Mesendoderm (in vitro differentiated cells): ENCODE data around the gene TBC1D7.

Experiments
- DNase-seq: peaks from one replicate; pipeline ENCODE4 v3.0.0; 2013
- H2AK5ac ChIP-seq: 2 replicates; pipeline ENCODE4 v1.6.1; 2013; ENCODE audit warnings: low read length, inconsistent platforms
- H2BK120ac ChIP-seq: 2 replicates; pipeline ENCODE4 v1.6.1; 2013; ENCODE audit warnings: low read depth, mild to moderate bottlenecking, low read length, moderate library complexity, mixed read lengths
- H2BK15ac ChIP-seq: replicated peaks from 2 replicates; pipeline ENCODE4 v1.6.1; 2013; ENCODE audit warnings: low read depth, mild to moderate bottlenecking, moderate library complexity
- H2BK5ac ChIP-seq: 2 replicates; pipeline ENCODE4 v1.6.1; 2013; ENCODE audit warnings: low read length, inconsistent platforms
- H3K18ac ChIP-seq: 2 replicates; pipeline ENCODE4 v1.6.1; 2013; ENCODE audit warnings: mild to moderate bottlenecking, low read length, mixed read lengths
- H3K23ac ChIP-seq: one replicate; pipeline ENCODE4 v1.6.1; 2013; ENCODE audit warnings: low read length
- H3K27ac ChIP-seq: 2 replicates; pipeline ENCODE4 v1.5.1; 2013; ENCODE audit warnings: low read depth, mild to moderate bottlenecking, inconsistent platforms, low read length, moderate library complexity
- H3K27me3 ChIP-seq: 2 replicates; pipeline ENCODE4 v1.6.1; 2013; ENCODE audit warnings: low read length, control low read depth, mild to moderate bottlenecking, inconsistent platforms; ENCODE audit not compliant: insufficient read depth, poor library complexity
- H3K36me3 ChIP-seq: 2 replicates; pipeline ENCODE4 v1.6.1; 2013; ENCODE audit warnings: low read length, inconsistent platforms; ENCODE audit not compliant: control insufficient read depth, insufficient read depth
- H3K4ac ChIP-seq: one replicate; pipeline ENCODE4 v1.6.1; 2013; ENCODE audit warnings: low read depth, mild to moderate bottlenecking, low read length, moderate library complexity
- H3K4me1 ChIP-seq: 2 replicates; pipeline ENCODE4 v1.6.1; 2013; ENCODE audit warnings: low read depth, low read length, inconsistent platforms; ENCODE audit not compliant: control insufficient read depth
- H3K4me2 ChIP-seq: 2 replicates; pipeline ENCODE4 v1.6.1; 2013; ENCODE audit warnings: low read length
- H3K4me3 ChIP-seq: 2 replicates; pipeline ENCODE4 v1.5.1; 2013; ENCODE audit warnings: mild to moderate bottlenecking, low read length
- H3K56ac ChIP-seq: one replicate; pipeline ENCODE4 v1.6.1; 2013; ENCODE audit warnings: low read length
- H3K79me1 ChIP-seq: 2 replicates; pipeline ENCODE4 v1.6.1; 2013; ENCODE audit warnings: low read length, inconsistent platforms
- H3K79me2 ChIP-seq: 2 replicates; pipeline ENCODE4 v1.6.1; 2013; ENCODE audit warnings: mild to moderate bottlenecking, low read length; ENCODE audit not compliant: control insufficient read depth, insufficient read depth
- H3K9ac ChIP-seq: 2 replicates; pipeline ENCODE4 v1.6.1; 2013; ENCODE audit warnings: low read length, inconsistent platforms
- H4K5ac ChIP-seq: one replicate; pipeline ENCODE4 v1.6.1; 2013; ENCODE audit warnings: low read length
- H4K8ac ChIP-seq: one replicate; pipeline ENCODE4 v1.6.1; 2013; ENCODE audit warnings: low read depth, mild to moderate bottlenecking, control low read depth, low read length, moderate library complexity
- WGBS: extraction: QIAGEN DNeasy Blood & Tissue Kit; methylation state at CpG from one replicate; pipeline ENCODE4 v1.1.7; 2013; ENCODE audit warnings: low lambda C conversion rate, missing lambda C conversion rate; ENCODE audit not compliant: insufficient coverage; ENCODE audit errors: extremely low coverage; 5-methylcytosine and 5-hydroxymethylcytosine counted together

The TBC1D7 gene

GRCh38 chr6:13280254-13280653 is 48.1 kb downstream of the TBC1D7 start:
- no peak overlapping the region for H3K56ac ChIP-seq
- no CpG with 5 or more reads among the region's 4 CpGs for WGBS

GRCh38 chr6:13278991-13279390 is 49.3 kb downstream of the TBC1D7 start:
- no peak overlapping the region for H2AK5ac ChIP-seq
- no CpG with 5 or more reads among the region's 4 CpGs for WGBS
- H3K27ac ChIP-seq: no peak overlapping the region

More at GRCh38 chr6:13280254-13280653, 48.1 kb downstream of the TBC1D7 start:
- H2BK120ac ChIP-seq: no peak overlapping the region
- H3K4me1 ChIP-seq: no peaks in the 10 kb centered on the region
- no peak overlapping the region for H3K4me2 ChIP-seq
- H2BK5ac ChIP-seq: no peak overlapping the region
- H4K8ac ChIP-seq: no peak overlapping the region
- H3K27ac ChIP-seq: no peak overlapping the region
- no peak overlapping the region for H2BK15ac ChIP-seq
- H2AK5ac ChIP-seq: no peak overlapping the region
- H4K5ac ChIP-seq: no peak overlapping the region
- H3K4me3 ChIP-seq: no peak overlapping the region
- no peak overlapping the region for H3K9ac ChIP-seq
- no peak for DNase-seq
- H3K18ac ChIP-seq: no peak overlapping the region
- no peaks in the 10 kb centered on the region for H3K36me3 ChIP-seq
- no peak overlapping the region for H3K4ac ChIP-seq
- no peak overlapping the region for H3K23ac ChIP-seq
- no peaks in the 10 kb centered on the region for H3K79me1 ChIP-seq
- H3K27me3 ChIP-seq: no peaks in the 10 kb centered on the region
- H3K79me2 ChIP-seq: no peaks in the 10 kb centered on the region

GRCh38 chr6:13278164-13278563 is 50.2 kb downstream of the TBC1D7 start:
- H3K4me1 ChIP-seq: no peaks in the 10 kb centered on the region
- peak; percentile 57 for DNase-seq
- no peak overlapping the region for H3K9ac ChIP-seq
- no peak overlapping the region for H2BK120ac ChIP-seq
- no CpG with 5 or more reads among the region's 3 CpGs for WGBS
- H3K27ac ChIP-seq: no peak overlapping the region
- no peaks in the 10 kb centered on the region for H3K79me1 ChIP-seq
- no peak overlapping the region for H2BK5ac ChIP-seq
- H3K27me3 ChIP-seq: no peaks in the 10 kb centered on the region
- no peak overlapping the region for H2AK5ac ChIP-seq
- no peaks in the 10 kb centered on the region for H3K36me3 ChIP-seq
- no peak overlapping the region for H3K4me2 ChIP-seq
- no peaks in the 10 kb centered on the region for H3K79me2 ChIP-seq
- no peak overlapping the region for H4K8ac ChIP-seq
- H2BK15ac ChIP-seq: no peak overlapping the region
- H3K4me3 ChIP-seq: no peak overlapping the region
- H4K5ac ChIP-seq: no peak overlapping the region
- H3K23ac ChIP-seq: no peak overlapping the region
- H3K56ac ChIP-seq: no peak overlapping the region
- H3K4ac ChIP-seq: no peak overlapping the region
- H3K18ac ChIP-seq: no peak overlapping the region

More at GRCh38 chr6:13278991-13279390, 49.3 kb downstream of the TBC1D7 start:
- H3K56ac ChIP-seq: no peak overlapping the region
- H3K79me1 ChIP-seq: no peaks in the 10 kb centered on the region
- no peak overlapping the region for H2BK15ac ChIP-seq
- H2BK120ac ChIP-seq: no peak overlapping the region
- H2BK5ac ChIP-seq: no peak overlapping the region
- no peaks in the 10 kb centered on the region for H3K4me1 ChIP-seq
- H3K4ac ChIP-seq: no peak overlapping the region
- no peak overlapping the region for H3K18ac ChIP-seq
- H3K79me2 ChIP-seq: no peaks in the 10 kb centered on the region
- no peak overlapping the region for H3K23ac ChIP-seq
- H3K27me3 ChIP-seq: no peaks in the 10 kb centered on the region
- H3K9ac ChIP-seq: no peak overlapping the region
- no peak overlapping the region for H4K8ac ChIP-seq
- H3K4me3 ChIP-seq: no peak overlapping the region
- no peak overlapping the region for H3K4me2 ChIP-seq
- no peaks in the 10 kb centered on the region for H3K36me3 ChIP-seq
- H4K5ac ChIP-seq: no peak overlapping the region
- DNase-seq: no peak

GRCh38 chr6:13277231-13277630 is 51.1 kb downstream of the TBC1D7 start:
- H2BK120ac ChIP-seq: no peak overlapping the region
- no peak overlapping the region for H3K9ac ChIP-seq
- H3K56ac ChIP-seq: no peak overlapping the region
- H2BK15ac ChIP-seq: no peak overlapping the region
- H4K8ac ChIP-seq: no peak overlapping the region
- no peak overlapping the region for H4K5ac ChIP-seq
- no peak overlapping the region for H2AK5ac ChIP-seq
- no peak overlapping the region for H3K23ac ChIP-seq
- no peak overlapping the region for H2BK5ac ChIP-seq
- no peak for DNase-seq
- H3K4ac ChIP-seq: no peak overlapping the region
- no peaks in the 10 kb centered on the region for H3K4me1 ChIP-seq
- no peaks in the 10 kb centered on the region for H3K27me3 ChIP-seq
- H3K4me3 ChIP-seq: no peak overlapping the region
- H3K18ac ChIP-seq: no peak overlapping the region
- H3K36me3 ChIP-seq: no peaks in the 10 kb centered on the region
- H3K4me2 ChIP-seq: no peak overlapping the region
- no peak overlapping the region for H3K27ac ChIP-seq
- no peaks in the 10 kb centered on the region for H3K79me2 ChIP-seq
- no CpG with 5 or more reads among the region's 2 CpGs for WGBS
- H3K79me1 ChIP-seq: no peaks in the 10 kb centered on the region

- H3K36me3 ChIP-seq: no peaks in the 10 kb centered on the region
- no peak overlapping the region for H3K18ac ChIP-seq
- no peak overlapping the region for H4K8ac ChIP-seq
- H3K4ac ChIP-seq: no peak overlapping the region
- DNase-seq: no peak
- no peak overlapping the region for H2AK5ac ChIP-seq
- no peak overlapping the region for H3K23ac ChIP-seq
- no CpG with 5 or more reads among the region's 8 CpGs for WGBS
- H2BK15ac ChIP-seq: no peak overlapping the region
- no peak overlapping the region for H3K27ac ChIP-seq
- no peak overlapping the region for H3K9ac ChIP-seq
- no peak overlapping the region for H2BK120ac ChIP-seq
- no peaks in the 10 kb centered on the region for H3K79me2 ChIP-seq
- no peak overlapping the region for H3K56ac ChIP-seq
- H3K4me3 ChIP-seq: no peak overlapping the region
- H3K4me2 ChIP-seq: no peak overlapping the region
- H2BK5ac ChIP-seq: no peak overlapping the region
- H3K4me1 ChIP-seq: no peaks in the 10 kb centered on the region
- no peaks in the 10 kb centered on the region for H3K79me1 ChIP-seq
- H3K27me3 ChIP-seq: no peaks in the 10 kb centered on the region
- H4K5ac ChIP-seq: no peak overlapping the region
Observed at GRCh38 chr6:13275435-13275989, 52.8 kb downstream of the TBC1D7 start.
